Lower leg skin (tissue), 4 donors: Measurements from ENCODE around the gene EVX1. TPM values are rescaled to one million over a fixed set of nuclear protein-coding genes. Genes with fewer than 3 reads are reported as not detected.

Experiments used
- DNase-seq, 2 donors: peaks; one replicate each; pipeline ENCODE4 v3.0.0-alpha.2; 2019; ENCODE audit warnings: low spot score in 2 of 2
- H3K4me3 ChIP-seq: fragments of 200-600 bp; sonication (generic); 2 replicates; pipeline ENCODE4 v1.5.1; 2017; ENCODE audit warnings: mild to moderate bottlenecking, low read depth; ENCODE audit not compliant: poor library complexity, severe bottlenecking
- POLR2A ChIP-seq, 2 donors: fragments of 450-650 bp; IDR thresholded peaks; one replicate each; pipeline ENCODE4 v1.6.1; 2016 to 2017; ENCODE audit warnings: antibody characterized with exemption in 2 of 2, mild to moderate bottlenecking in 1 of 2, moderate library complexity in 1 of 2
- WGBS, 2 donors: methylation state at CpG; one replicate each; pipeline ENCODE4 v1.1.5; 2018; 5-methylcytosine and 5-hydroxymethylcytosine counted together
- intact Hi-C: fragments of 100-400 bp; cut with DNase I; formaldehyde crosslinking; loops from one replicate; pipeline ENCODE4 v1.15.0; 2023; ENCODE audit warnings: low total_unique reads
- total RNA-seq, 4 donors: library from RNA; depleted of rRNA; stranded (reverse); fragments of >200 nt; gene quantifications; one replicate each; pipeline ENCODE4 v1.1.0, GENCODE V29; 2016
- TF ChIP-seq, protein P1 (sequence below), 3 donors: fragments of 450-650 bp; IDR thresholded peaks; one replicate each; pipeline ENCODE4 v1.5.1; 2016; ENCODE audit warnings: antibody characterized with exemption in 3 of 3, mild to moderate bottlenecking in 3 of 3, moderate library complexity in 2 of 3

The EVX1 gene
- total RNA-seq, 4 donors from 2014 or later, result not detected

DNA sequence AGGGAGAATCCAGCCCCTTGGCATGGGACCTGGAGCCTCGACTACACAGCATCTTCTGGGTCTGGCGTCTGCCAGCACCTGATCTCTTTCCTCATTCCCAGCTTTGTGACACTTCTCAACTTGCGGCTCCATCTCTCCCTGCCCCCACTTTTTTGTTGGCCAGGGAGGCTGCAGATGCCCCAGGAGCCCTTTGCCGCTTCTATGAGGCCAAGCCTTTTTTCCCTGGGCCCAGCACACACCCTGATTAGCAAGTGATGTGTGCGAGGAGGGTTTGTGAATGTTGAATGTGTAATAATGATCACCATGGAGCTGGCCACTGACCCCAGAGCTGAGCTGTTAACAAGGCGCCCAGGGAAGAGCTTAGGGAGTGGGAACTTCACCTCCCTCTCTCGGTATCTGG lies 4.4 kb downstream of the EVX1 start:
- intact Hi-C loops, result no loop called here
- 64 to 65% methylated on average over 7 of the region's 7 CpGs for WGBS, 2 donors
- no peak for DNase-seq
- no peak overlapping the region for H3K4me3 ChIP-seq
- TF ChIP-seq, protein P1, sequence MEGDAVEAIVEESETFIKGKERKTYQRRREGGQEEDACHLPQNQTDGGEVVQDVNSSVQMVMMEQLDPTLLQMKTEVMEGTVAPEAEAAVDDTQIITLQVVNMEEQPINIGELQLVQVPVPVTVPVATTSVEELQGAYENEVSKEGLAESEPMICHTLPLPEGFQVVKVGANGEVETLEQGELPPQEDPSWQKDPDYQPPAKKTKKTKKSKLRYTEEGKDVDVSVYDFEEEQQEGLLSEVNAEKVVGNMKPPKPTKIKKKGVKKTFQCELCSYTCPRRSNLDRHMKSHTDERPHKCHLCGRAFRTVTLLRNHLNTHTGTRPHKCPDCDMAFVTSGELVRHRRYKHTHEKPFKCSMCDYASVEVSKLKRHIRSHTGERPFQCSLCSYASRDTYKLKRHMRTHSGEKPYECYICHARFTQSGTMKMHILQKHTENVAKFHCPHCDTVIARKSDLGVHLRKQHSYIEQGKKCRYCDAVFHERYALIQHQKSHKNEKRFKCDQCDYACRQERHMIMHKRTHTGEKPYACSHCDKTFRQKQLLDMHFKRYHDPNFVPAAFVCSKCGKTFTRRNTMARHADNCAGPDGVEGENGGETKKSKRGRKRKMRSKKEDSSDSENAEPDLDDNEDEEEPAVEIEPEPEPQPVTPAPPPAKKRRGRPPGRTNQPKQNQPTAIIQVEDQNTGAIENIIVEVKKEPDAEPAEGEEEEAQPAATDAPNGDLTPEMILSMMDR (IDR thresholded peaks at IDR 0.05), result no peak
- TF ChIP-seq POLR2A (IDR thresholded peaks at IDR 0.05), result no peak

DNA sequence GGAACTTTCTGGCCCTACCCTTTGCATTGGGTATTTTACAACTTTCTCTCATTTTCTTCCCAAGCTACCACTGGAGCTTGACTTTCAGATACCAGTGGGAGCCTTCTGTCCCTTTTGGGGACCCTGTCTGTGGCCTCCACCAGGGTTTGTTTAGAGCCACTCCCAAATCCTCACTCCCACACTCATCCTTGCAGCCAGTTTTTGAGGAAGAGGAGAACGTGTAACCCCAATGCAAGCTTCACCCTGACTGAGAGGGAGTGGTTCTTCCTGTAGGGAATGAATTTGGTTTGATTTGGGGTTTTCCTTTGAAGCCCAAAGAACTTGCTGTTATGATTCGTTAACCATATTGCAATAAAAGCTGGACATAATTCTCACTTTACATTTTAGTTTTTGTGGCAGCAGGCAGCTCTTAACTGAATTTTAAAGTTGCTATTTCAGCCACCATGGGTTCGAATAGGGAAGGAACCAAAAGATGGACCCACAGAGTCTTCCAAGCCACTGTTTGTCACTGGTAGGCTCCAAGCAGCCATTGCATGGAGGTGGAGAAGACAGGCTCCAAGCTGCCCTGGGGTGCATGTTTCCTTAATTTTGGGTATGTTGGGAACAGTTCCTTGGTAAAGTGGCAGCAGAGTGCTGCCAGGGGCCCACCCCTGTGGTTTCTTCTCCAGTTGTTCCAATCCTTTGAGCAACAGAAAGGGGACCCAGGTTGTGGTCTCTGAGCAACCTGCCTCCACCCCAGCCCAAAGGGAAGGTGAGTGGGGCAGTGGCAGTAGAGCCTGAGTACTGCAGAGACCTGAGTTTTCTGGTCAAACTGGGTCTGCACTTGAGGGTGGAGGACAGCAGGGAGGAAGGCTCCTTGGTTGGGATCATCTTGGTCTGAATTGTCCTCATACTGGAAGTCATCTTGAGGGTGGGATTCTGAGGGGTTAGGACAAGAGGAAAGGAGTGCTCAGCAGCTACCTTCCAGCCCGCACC lies 5.1 kb downstream of the EVX1 start:
- H3K4me3 ChIP-seq, result no peak overlapping the region
- intact Hi-C loops, result no loop called here
- WGBS, 2 donors, result 60 to 63% methylated on average over 4 of the region's 4 CpGs
- no peak for DNase-seq
- TF ChIP-seq POLR2A (IDR thresholded peaks at IDR 0.05), result no peak
- TF ChIP-seq, protein P1 (IDR thresholded peaks at IDR 0.05), result no peak

DNA sequence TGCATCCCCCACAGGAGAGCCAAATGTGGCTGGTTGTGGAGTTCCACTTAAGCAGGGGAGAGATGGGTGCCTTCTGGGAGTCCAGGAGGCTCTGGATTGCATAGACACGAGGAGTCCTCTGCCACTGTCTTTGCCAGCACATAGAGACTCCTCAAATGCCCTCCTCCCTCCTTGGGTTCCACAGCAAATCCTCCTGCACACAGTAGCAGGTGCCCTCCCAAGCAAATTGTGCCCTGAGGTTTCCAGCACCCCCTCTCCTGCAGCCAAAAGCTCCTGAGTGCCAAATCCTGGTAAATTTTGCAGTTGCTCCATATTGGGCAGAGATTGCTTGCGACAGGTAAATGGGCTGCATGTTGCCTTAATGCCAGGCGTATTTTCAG lies 5.8 kb downstream of the EVX1 start:
- no peak overlapping the region for H3K4me3 ChIP-seq
- WGBS, 2 donors, result 71 to 74% methylated on average over 3 of the region's 3 CpGs
- DNase-seq, result no peak
- intact Hi-C loops, result no loop called here
- TF ChIP-seq POLR2A (IDR thresholded peaks at IDR 0.05), result no peak
- TF ChIP-seq, protein P1 (IDR thresholded peaks at IDR 0.05), result no peak

DNA sequence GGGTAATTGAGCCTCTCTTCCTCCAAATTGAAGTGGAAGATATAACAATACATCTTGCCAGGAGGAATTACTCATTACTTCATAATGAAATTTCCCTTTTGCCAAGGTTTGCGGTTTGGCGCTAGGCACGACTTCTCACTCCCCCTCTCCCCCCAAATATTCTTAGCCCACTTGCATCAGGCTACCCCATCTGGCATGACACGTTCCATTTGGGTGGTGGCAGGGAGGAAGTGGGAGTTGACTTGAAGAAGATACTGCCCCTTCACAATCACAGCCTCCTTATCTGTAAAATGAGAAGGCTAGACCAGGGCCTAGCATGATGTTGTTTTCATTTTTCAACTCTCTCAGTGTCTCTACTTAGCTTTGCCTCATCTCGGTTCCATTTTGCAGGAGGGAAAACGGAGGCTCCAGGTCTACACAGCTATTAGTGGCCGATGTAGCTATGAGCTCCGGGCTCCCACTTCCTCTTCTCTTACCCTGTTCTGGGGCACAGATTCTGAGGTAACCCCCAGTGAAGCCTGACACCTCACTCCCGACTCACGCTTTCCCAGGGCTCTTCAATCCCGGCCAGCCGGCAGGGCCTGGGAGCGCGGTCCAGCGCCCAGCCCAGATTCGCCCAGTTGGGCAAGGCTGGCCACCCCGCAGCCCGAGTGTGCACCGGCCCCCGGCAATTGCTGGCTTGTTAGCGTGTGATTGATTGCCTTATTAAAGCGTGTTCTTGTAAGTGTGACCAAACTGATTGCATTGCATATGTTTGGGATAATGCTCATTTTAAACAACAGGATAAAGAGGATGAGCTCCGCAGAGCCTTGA lies 6.5 kb downstream of the EVX1 start:
- no peak for TF ChIP-seq POLR2A (IDR thresholded peaks at IDR 0.05)
- TF ChIP-seq, protein P1 (IDR thresholded peaks at IDR 0.05), result no peak
- DNase-seq, result no peak
- no peak overlapping the region for H3K4me3 ChIP-seq
- intact Hi-C loops, result no loop called here
- WGBS, 2 donors, result 13 to 28% methylated on average over 23 of the region's 23 CpGs

DNA sequence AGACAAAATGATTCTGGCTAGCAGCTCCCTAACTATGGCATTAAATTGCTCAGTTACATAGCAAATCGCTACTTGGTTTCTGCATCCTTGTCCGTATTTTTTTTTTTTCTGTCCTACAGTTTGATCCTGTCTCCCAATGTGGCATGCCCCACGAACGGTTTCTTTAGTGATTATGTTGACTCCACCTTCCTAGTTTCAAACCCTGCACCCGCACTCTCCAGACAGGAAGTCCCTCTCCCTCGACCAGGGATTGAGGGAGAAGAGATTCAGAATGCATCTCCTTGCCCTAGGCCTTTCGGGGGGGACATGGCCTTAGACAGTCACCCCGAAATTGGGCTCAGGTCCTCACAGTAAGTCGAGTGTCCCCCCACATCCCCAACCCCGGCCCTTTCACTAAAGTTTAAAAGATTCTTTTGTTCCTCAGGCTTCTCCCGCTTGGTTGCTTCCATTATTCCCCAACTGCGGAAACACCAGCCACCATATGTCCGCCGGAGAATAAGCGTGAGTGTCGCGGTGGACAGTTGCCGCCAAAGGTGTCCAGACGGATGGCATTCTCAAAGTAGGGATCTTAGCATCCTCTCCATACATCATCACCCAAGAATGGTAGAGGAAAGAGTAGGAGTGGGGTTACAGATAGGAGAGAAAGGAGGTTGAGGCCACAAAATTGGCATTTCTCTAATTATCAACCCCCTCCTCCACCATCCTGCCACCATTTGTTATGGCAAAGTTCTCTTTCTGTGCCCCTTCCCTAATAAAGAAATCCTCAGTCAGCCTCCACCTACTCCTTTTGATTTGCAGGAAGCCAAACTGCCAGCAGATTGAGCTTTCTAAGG lies 7.3 kb downstream of the EVX1 start:
- DNase-seq, result no peak
- WGBS, 2 donors, result 27 to 31% methylated on average over 19 of the region's 19 CpGs
- intact Hi-C loops, result no loop called here
- no peak for TF ChIP-seq POLR2A (IDR thresholded peaks at IDR 0.05)
- H3K4me3 ChIP-seq, result no peak overlapping the region
